Measurements from ENCODE around the gene CORO7. TPM values are rescaled to one million over a fixed set of nuclear protein-coding genes. Genes with fewer than 3 reads are reported as not detected.

The CORO7 gene
- total and polyA plus RNA-seq, 9 donors: 15.3 to 31.4 (median 23.6) TPM

DNA sequence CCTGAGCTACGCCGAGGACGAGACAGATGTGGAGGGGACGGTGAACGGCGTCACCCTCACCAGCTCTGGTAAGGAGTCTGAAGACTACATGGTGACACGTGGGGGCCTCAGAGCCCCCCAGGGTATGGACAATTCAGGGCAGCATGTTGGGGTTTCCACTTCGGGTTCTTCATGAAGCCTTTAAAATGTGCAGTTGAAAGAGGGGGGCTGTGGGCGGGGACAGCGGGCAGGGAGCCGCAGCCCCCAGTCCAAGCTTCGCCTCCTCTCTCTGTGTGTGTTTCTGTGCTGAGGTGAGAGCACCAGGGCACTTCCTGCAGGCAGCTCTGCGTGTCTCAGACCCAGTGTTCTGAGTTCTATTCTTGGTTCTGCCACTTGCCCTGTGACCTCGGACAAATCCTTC, 34.0 kb upstream of the CORO7 start:
- Histone ChIP-seq H3K4me3 (ENCODE audit: low read length) (no peak overlapping the region), H3K27ac (ENCODE audit: low read length) (peak overlapping the region; percentile 51), H3K27me3 (ENCODE audit: control insufficient read depth, insufficient read depth, low read length) (no peaks in the 10 kb centered on the region), H3K9me3 (replicated peaks; ENCODE audit: control insufficient read depth, low read depth, low read length) (no peaks in the 10 kb centered on the region), H3K36me3 (ENCODE audit: control insufficient read depth, insufficient read depth, low read length) (peaks cover 59% of the 10 kb centered on the region), H3K4me1 (ENCODE audit: control insufficient read depth, insufficient read depth, low read length) (peaks cover 24% of the 10 kb centered on the region)
- no peak for DNase-seq
- WGBS (ENCODE audit: insufficient coverage): 64% methylated on average over 11 of the region's 14 CpGs

GRCh38 chr16:4443986-4444385, 27.6 kb upstream of the CORO7 start:
- Histone ChIP-seq H3K27me3 (ENCODE audit: control insufficient read depth, insufficient read depth, low read length) (no peaks in the 10 kb centered on the region), H3K4me1 (ENCODE audit: control insufficient read depth, insufficient read depth, low read length) (no peaks in the 10 kb centered on the region), H3K4me3 (ENCODE audit: low read length) (no peak overlapping the region), H3K36me3 (ENCODE audit: control insufficient read depth, insufficient read depth, low read length) (peaks cover 81% of the 10 kb centered on the region), H3K9me3 (replicated peaks; ENCODE audit: control insufficient read depth, low read depth, low read length) (no peaks in the 10 kb centered on the region), H3K27ac (ENCODE audit: low read length) (no peak overlapping the region)
- WGBS (ENCODE audit: insufficient coverage): 75% methylated on average over 1 of the region's 4 CpGs
- no peak for DNase-seq

GRCh38 chr16:4443271-4443670, 26.9 kb upstream of the CORO7 start:
- WGBS (ENCODE audit: insufficient coverage): 78% methylated on average over 5 of the region's 5 CpGs
- Histone ChIP-seq H3K36me3 (ENCODE audit: control insufficient read depth, insufficient read depth, low read length) (peaks cover 79% of the 10 kb centered on the region), H3K27me3 (ENCODE audit: control insufficient read depth, insufficient read depth, low read length) (no peaks in the 10 kb centered on the region), H3K4me1 (ENCODE audit: control insufficient read depth, insufficient read depth, low read length) (no peaks in the 10 kb centered on the region), H3K4me3 (ENCODE audit: low read length) (no peak overlapping the region), H3K9me3 (replicated peaks; ENCODE audit: control insufficient read depth, low read depth, low read length) (no peaks in the 10 kb centered on the region), H3K27ac (ENCODE audit: low read length) (no peak overlapping the region)
- DNase-seq: no peak

DNA sequence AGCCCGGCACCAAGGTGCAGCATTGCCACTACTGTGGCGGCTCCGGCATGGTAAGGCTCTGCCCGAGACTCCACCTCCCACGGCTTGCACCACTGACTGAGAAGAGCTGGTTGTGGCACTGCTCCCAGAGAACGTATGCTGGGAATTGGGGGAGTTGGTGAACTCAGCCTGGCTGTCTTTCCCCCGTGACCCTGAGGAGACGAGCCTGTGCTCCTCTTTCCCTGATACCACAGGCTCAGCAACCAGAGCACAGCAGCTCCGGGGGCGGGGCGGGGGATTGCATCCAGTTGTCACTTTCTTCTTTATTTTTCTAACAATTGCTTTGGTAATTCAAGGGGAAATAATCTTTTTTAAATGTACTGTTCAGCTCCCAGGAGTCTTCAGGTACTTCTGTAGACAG, 26.0 kb upstream of the CORO7 start:
- no peaks in the 10 kb centered on the region for H3K4me1 ChIP-seq (ENCODE audit: control insufficient read depth, insufficient read depth, low read length)
- H3K27ac ChIP-seq (ENCODE audit: low read length): no peak overlapping the region
- H3K4me3 ChIP-seq (ENCODE audit: low read length): no peak overlapping the region
- peaks cover 84% of the 10 kb centered on the region for H3K36me3 ChIP-seq (ENCODE audit: control insufficient read depth, insufficient read depth, low read length)
- 89% methylated on average over 5 of the region's 11 CpGs for WGBS (ENCODE audit: insufficient coverage)
- no peak for DNase-seq
- no peaks in the 10 kb centered on the region for H3K9me3 ChIP-seq (replicated peaks; ENCODE audit: control insufficient read depth, low read depth, low read length)
- H3K27me3 ChIP-seq (ENCODE audit: control insufficient read depth, insufficient read depth, low read length): no peaks in the 10 kb centered on the region

DNA sequence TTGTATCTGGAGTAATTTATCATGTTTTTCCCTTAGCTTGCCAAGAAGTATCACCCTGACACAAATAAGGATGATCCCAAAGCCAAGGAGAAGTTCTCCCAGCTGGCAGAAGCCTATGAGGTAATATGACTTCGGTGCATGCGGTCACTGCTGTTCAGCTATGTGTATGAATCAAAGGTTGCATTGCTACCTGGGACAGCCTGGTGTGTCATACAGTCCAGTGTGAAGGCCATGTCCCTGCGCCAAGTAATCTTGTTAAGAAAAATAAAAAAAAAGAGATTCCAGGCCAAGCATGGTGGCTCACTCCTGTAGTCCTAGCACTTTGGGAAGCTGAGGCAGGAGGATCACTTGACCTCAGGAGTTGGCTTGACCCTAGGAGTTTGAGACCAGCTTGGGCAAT, 21.0 kb upstream of the CORO7 start:
- H3K36me3 ChIP-seq (ENCODE audit: control insufficient read depth, insufficient read depth, low read length): peaks cover 74% of the 10 kb centered on the region
- no peaks in the 10 kb centered on the region for H3K27me3 ChIP-seq (ENCODE audit: control insufficient read depth, insufficient read depth, low read length)
- 97% methylated on average over 3 of the region's 3 CpGs for WGBS (ENCODE audit: insufficient coverage)
- H3K4me1 ChIP-seq (ENCODE audit: control insufficient read depth, insufficient read depth, low read length): no peaks in the 10 kb centered on the region
- H3K27ac ChIP-seq (ENCODE audit: low read length): no peak overlapping the region
- no peaks in the 10 kb centered on the region for H3K9me3 ChIP-seq (replicated peaks; ENCODE audit: control insufficient read depth, low read depth, low read length)
- no peak overlapping the region for H3K4me3 ChIP-seq (ENCODE audit: low read length)
- no peak for DNase-seq

DNA sequence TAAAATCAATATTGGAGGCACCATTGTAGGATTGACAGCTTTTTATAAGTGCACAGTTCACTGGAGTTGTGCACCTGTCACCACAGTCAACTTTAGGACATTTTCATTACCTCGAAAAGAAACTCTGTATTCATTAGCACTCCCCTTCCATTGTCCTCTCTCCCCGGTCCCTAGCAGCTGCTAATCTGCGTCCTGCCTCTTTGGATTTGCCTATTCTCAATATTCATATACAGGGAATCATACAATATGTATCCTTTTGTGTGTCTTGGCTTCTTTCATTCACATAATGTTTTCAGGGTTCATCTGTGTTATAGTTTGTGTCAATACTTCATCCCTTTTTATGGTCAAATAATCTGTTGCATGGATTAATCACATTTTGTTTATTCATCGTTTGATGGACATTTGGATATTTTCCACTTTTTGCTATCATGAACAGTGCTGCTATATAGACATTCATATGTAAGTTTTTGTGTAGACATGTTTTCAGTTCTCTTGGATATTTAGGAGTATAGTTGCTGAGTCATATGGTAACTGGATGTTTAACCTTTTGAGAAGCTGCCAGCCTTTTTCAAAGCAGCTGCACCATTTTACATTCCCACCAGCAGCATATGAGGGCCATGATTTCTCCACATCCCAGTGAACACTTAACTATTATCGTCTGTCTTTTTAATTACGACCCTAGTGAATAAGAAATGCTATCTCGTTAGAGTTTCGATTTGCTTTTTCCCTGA, 19.1 kb upstream of the CORO7 start:
- Histone ChIP-seq H3K27me3 (ENCODE audit: control insufficient read depth, insufficient read depth, low read length) (no peaks in the 10 kb centered on the region), H3K36me3 (ENCODE audit: control insufficient read depth, insufficient read depth, low read length) (peaks cover 72% of the 10 kb centered on the region), H3K4me3 (ENCODE audit: low read length) (no peak overlapping the region), H3K9me3 (replicated peaks; ENCODE audit: control insufficient read depth, low read depth, low read length) (no peaks in the 10 kb centered on the region), H3K4me1 (ENCODE audit: control insufficient read depth, insufficient read depth, low read length) (no peaks in the 10 kb centered on the region), H3K27ac (ENCODE audit: low read length) (no peak overlapping the region)
- 92% methylated on average over 4 of the region's 8 CpGs for WGBS (ENCODE audit: insufficient coverage)
- no peak for DNase-seq

GRCh38 chr16:4433914-4434787, 17.8 kb upstream of the CORO7 start:
- no peak for DNase-seq
- Histone ChIP-seq H3K4me1 (ENCODE audit: control insufficient read depth, insufficient read depth, low read length) (no peaks in the 10 kb centered on the region), H3K27me3 (ENCODE audit: control insufficient read depth, insufficient read depth, low read length) (no peaks in the 10 kb centered on the region), H3K36me3 (ENCODE audit: control insufficient read depth, insufficient read depth, low read length) (peaks cover 64% of the 10 kb centered on the region), H3K27ac (ENCODE audit: low read length) (no peak overlapping the region), H3K9me3 (replicated peaks; ENCODE audit: control insufficient read depth, low read depth, low read length) (no peaks in the 10 kb centered on the region), H3K4me3 (ENCODE audit: low read length) (no peak overlapping the region)
- WGBS (ENCODE audit: insufficient coverage): 90% methylated on average over 2 of the region's 12 CpGs

GRCh38 chr16:4433228-4433627, 16.8 kb upstream of the CORO7 start:
- H3K4me3 ChIP-seq (ENCODE audit: low read length): no peak overlapping the region
- H3K9me3 ChIP-seq (replicated peaks; ENCODE audit: control insufficient read depth, low read depth, low read length): no peaks in the 10 kb centered on the region
- no peaks in the 10 kb centered on the region for H3K4me1 ChIP-seq (ENCODE audit: control insufficient read depth, insufficient read depth, low read length)
- H3K27ac ChIP-seq (ENCODE audit: low read length): no peak overlapping the region
- H3K27me3 ChIP-seq (ENCODE audit: control insufficient read depth, insufficient read depth, low read length): no peaks in the 10 kb centered on the region
- WGBS (ENCODE audit: insufficient coverage): 92% methylated on average over 3 of the region's 4 CpGs
- peaks cover 61% of the 10 kb centered on the region for H3K36me3 ChIP-seq (ENCODE audit: control insufficient read depth, insufficient read depth, low read length)
- no peak for DNase-seq

GRCh38 chr16:4431023-4431422, 14.6 kb upstream of the CORO7 start:
- DNase-seq: no peak
- no peaks in the 10 kb centered on the region for H3K9me3 ChIP-seq (replicated peaks; ENCODE audit: control insufficient read depth, low read depth, low read length)
- H3K36me3 ChIP-seq (ENCODE audit: control insufficient read depth, insufficient read depth, low read length): peaks cover 47% of the 10 kb centered on the region
- 94% methylated on average over 6 of the region's 9 CpGs for WGBS (ENCODE audit: insufficient coverage)
- H3K27ac ChIP-seq (ENCODE audit: low read length): no peak overlapping the region
- H3K4me1 ChIP-seq (ENCODE audit: control insufficient read depth, insufficient read depth, low read length): peaks cover 7% of the 10 kb centered on the region
- no peaks in the 10 kb centered on the region for H3K27me3 ChIP-seq (ENCODE audit: control insufficient read depth, insufficient read depth, low read length)
- no peak overlapping the region for H3K4me3 ChIP-seq (ENCODE audit: low read length)

- H3K36me3 ChIP-seq (ENCODE audit: control insufficient read depth, insufficient read depth, low read length): peaks cover 29% of the 10 kb centered on the region
- 96% methylated on average over 7 of the region's 7 CpGs for WGBS (ENCODE audit: insufficient coverage)
- no peak for DNase-seq
- H3K27ac ChIP-seq (ENCODE audit: low read length): no peak overlapping the region
- no peaks in the 10 kb centered on the region for H3K9me3 ChIP-seq (replicated peaks; ENCODE audit: control insufficient read depth, low read depth, low read length)
- no peak overlapping the region for H3K4me3 ChIP-seq (ENCODE audit: low read length)
- H3K4me1 ChIP-seq (ENCODE audit: control insufficient read depth, insufficient read depth, low read length): peaks cover 10% of the 10 kb centered on the region
- no peaks in the 10 kb centered on the region for H3K27me3 ChIP-seq (ENCODE audit: control insufficient read depth, insufficient read depth, low read length)
These were observed 12.1 kb upstream of the CORO7 start for GRCh38 chr16:4428500-4428899.
